Ascending aorta (tissue), 2 donors: ENCODE results near the gene UGT1A10. TPM values are rescaled to one million over a fixed set of nuclear protein-coding genes. Genes with fewer than 3 reads are reported as not detected.

ENCODE experiments used
- DNase-seq, 2 donors: peaks; one replicate each; pipeline ENCODE4 v3.0.0-alpha.2; 2019; ENCODE audit warnings: low spot score in 2 of 2
- H3K27ac ChIP-seq, 2 donors: fragments of 200-600 bp; sonication (generic); one replicate each; pipeline ENCODE4 v1.5.1; 2016 to 2017; ENCODE audit warnings: mild to moderate bottlenecking in 1 of 2
- H3K27me3 ChIP-seq: fragments of 200-600 bp; sonication (generic); one replicate; pipeline ENCODE4 v1.5.1; 2017
- H3K36me3 ChIP-seq, 2 donors: fragments of 200-600 bp; sonication (generic); one replicate each; pipeline ENCODE4 v1.5.1; 2016
- H3K4me1 ChIP-seq, 2 donors: fragments of 200-600 bp; sonication (generic); one replicate each; pipeline ENCODE4 v1.5.1; 2016 to 2017; ENCODE audit warnings: mild to moderate bottlenecking in 1 of 2
- H3K4me3 ChIP-seq, 2 donors: fragments of 200-600 bp; sonication (generic); one replicate each; pipeline ENCODE4 v1.5.1; 2016 to 2017; ENCODE audit warnings: mild to moderate bottlenecking in 1 of 2
- H3K9me3 ChIP-seq, 2 donors: fragments of 200-600 bp; sonication (generic); one replicate each; pipeline ENCODE4 v1.5.1; 2016
- CTCF ChIP-seq, 3 experiments: fragments of 200-600 bp in 2 of 3; fragments of 450-650 bp in 1 of 3; sonication (generic) in 2 of 3; IDR thresholded peaks; one replicate each; pipeline ENCODE4 v1.5.1; 2016 to 2019; ENCODE audit warnings: antibody characterized with exemption in 3 of 3, mild to moderate bottlenecking in 1 of 3, moderate library complexity in 1 of 3
- intact Hi-C: fragments of 100-400 bp; cut with DNase I; formaldehyde crosslinking; loops from one replicate; pipeline ENCODE4 v1.15.1; 2023
- total RNA-seq: library from RNA; depleted of rRNA; stranded (reverse); fragments of >200 nt; gene quantifications from one replicate; pipeline ENCODE4 v1.1.0, GENCODE V29; 2016

The UGT1A10 gene
- total RNA-seq, 1 donor from 2014 or later, result not detected

- Histone ChIP-seq H3K4me1 (no peaks in the 10 kb centered on the region), H3K9me3 (no peaks in the 10 kb centered on the region), H3K36me3 (no peaks in the 10 kb centered on the region), H3K4me3 (no peak overlapping the region), H3K27me3 (no peaks in the 10 kb centered on the region), H3K27ac (no peak overlapping the region)
- no peak for DNase-seq
- no peak for TF ChIP-seq CTCF (IDR thresholded peaks at IDR 0.05)
- intact Hi-C loops, result no loop called here
Observed at GRCh38 chr2:233810385-233810784, 174.1 kb downstream of the UGT1A10 start.

GRCh38 chr2:233811087-233811486 lies 174.8 kb downstream of the UGT1A10 start:
- DNase-seq, result no peak
- Histone ChIP-seq H3K9me3 (no peaks in the 10 kb centered on the region), H3K36me3 (no peaks in the 10 kb centered on the region), H3K27me3 (no peaks in the 10 kb centered on the region), H3K4me1 (no peaks in the 10 kb centered on the region), H3K27ac (no peak overlapping the region), H3K4me3 (no peak overlapping the region)
- intact Hi-C loops, result no loop called here
- no peak for TF ChIP-seq CTCF (IDR thresholded peaks at IDR 0.05)

GRCh38 chr2:233811732-233812131 lies 175.5 kb downstream of the UGT1A10 start:
- Histone ChIP-seq H3K27ac (no peak overlapping the region), H3K27me3 (no peaks in the 10 kb centered on the region), H3K36me3 (no peaks in the 10 kb centered on the region), H3K4me3 (no peak overlapping the region), H3K4me1 (no peaks in the 10 kb centered on the region), H3K9me3 (no peaks in the 10 kb centered on the region)
- intact Hi-C loops, result no loop called here
- no peak for TF ChIP-seq CTCF (IDR thresholded peaks at IDR 0.05)
- DNase-seq, result no peak

- DNase-seq, result peak in 1 of 2 donors; percentile 41
- H3K9me3 ChIP-seq, result no peaks in the 10 kb centered on the region
- intact Hi-C loops, result no loop called here
Observed at GRCh38 chr2:233813236-233814055, 177.2 kb downstream of the UGT1A10 start.

GRCh38 chr2:233814056-233814835 lies 178.0 kb downstream of the UGT1A10 start:
- Histone ChIP-seq H3K27ac (no peak overlapping the region), H3K4me1 (no peaks in the 10 kb centered on the region), H3K4me3 (no peak overlapping the region), H3K36me3 (no peaks in the 10 kb centered on the region), H3K9me3 (no peaks in the 10 kb centered on the region), H3K27me3 (no peaks in the 10 kb centered on the region)
- TF ChIP-seq CTCF (IDR thresholded peaks at IDR 0.05), result no peak
- intact Hi-C loops, result no loop called here
- no peak for DNase-seq

More at GRCh38 chr2:233813236-233814055, 177.2 kb downstream of the UGT1A10 start:
- Histone ChIP-seq H3K4me3 (no peak overlapping the region), H3K27me3 (no peaks in the 10 kb centered on the region), H3K27ac (no peak overlapping the region), H3K4me1 (no peaks in the 10 kb centered on the region), H3K36me3 (no peaks in the 10 kb centered on the region)
- no peak for TF ChIP-seq CTCF (IDR thresholded peaks at IDR 0.05)
